K562 (cell line): Measurements from ENCODE around the gene RAP1GDS1. TPM values are rescaled to one million over a fixed set of nuclear protein-coding genes. Genes with fewer than 3 reads are reported as not detected.

Experiments
- ARID2 ChIP-seq: fragments of 450-650 bp; IDR thresholded peaks from 2 replicates; pipeline ENCODE4 v1.6.1; 2017; ENCODE audit warnings: antibody characterized with exemption, mild to moderate bottlenecking
- ARNT ChIP-seq, 2 experiments: fragments of 450-650 bp; IDR thresholded peaks; 2 replicates each; pipeline ENCODE4 v1.6.1; 2016; ENCODE audit warnings: mild to moderate bottlenecking in 1 of 2
- FOXJ3 ChIP-seq: sonication (generic); formaldehyde crosslinking; IDR thresholded peaks from 2 replicates; pipeline ENCODE4 v1.4.0; 2020; ENCODE audit warnings: mild to moderate bottlenecking, missing genetic modification reagents
- IFI16 ChIP-seq: fragments of 250-450 bp; sonication (Bioruptor Pico); IDR thresholded peaks from 2 replicates; pipeline ENCODE4 v2.1.2; 2022; ENCODE audit warnings: mild to moderate bottlenecking, inconsistent platforms
- MAZ ChIP-seq, 2 experiments: fragments of 450-650 bp in 1 of 2; sonication (generic) in 1 of 2; formaldehyde crosslinking; IDR thresholded peaks in 1 of 2; conservative IDR thresholded peaks in 1 of 2; 2 replicates each; pipeline versions ENCODE4 v1.4.0 to v1.5.0; 2020; ENCODE audit warnings: mild to moderate bottlenecking in 1 of 2, missing genetic modification reagents in 1 of 2
- NCOA4 ChIP-seq: fragments of 450-650 bp; IDR thresholded peaks from 2 replicates; pipeline ENCODE4 v1.6.1; 2018; ENCODE audit warnings: mild to moderate bottlenecking; ENCODE audit not compliant: partially characterized antibody
- PHF8 ChIP-seq: fragments of 200-600 bp; sonication (generic); IDR thresholded peaks from 2 replicates; pipeline ENCODE4 v1.6.1; 2012; ENCODE audit warnings: mixed run types, mild to moderate bottlenecking, inconsistent platforms, low read length, moderate library complexity, borderline replicate concordance
- RB1 ChIP-seq: fragments of 450-650 bp; IDR thresholded peaks from 2 replicates; pipeline ENCODE4 v1.6.1; 2017; ENCODE audit warnings: low read depth, mild to moderate bottlenecking
- RBM39 ChIP-seq: fragments of 200-400 bp; formaldehyde crosslinking; optimal IDR thresholded peaks from 2 replicates; pipeline ENCODE3; 2018; ENCODE audit warnings: low read depth, low read length
- RNF2 ChIP-seq: sonication (generic); IDR thresholded peaks from 2 replicates; pipeline ENCODE4 v1.6.1; 2016
- polyA plus RNA-seq, 8 experiments: library from polyadenylated mRNA; depleted of rRNA in 4 of 8; stranded (reverse) in 5 of 8; unstranded in 3 of 8; fragments of >200 nt; fragmentation: Nextera tagmentation in 2 of 8; fragmentation: Illumina TruSeq in 1 of 8; extraction: Ambion mirVana in 2 of 8; extraction: Trizol in 1 of 8; gene quantifications; 2 replicates each; pipeline versions ENCODE4 v1.2.1 to v1.2.3, GENCODE V29; 2011 to 2014; ENCODE audit warnings: inconsistent platforms in 1 of 8, missing spikeins in 1 of 8
- total RNA-seq, 7 experiments: library from RNA; depleted of rRNA in 6 of 7; stranded (reverse); fragments of >200 nt in 6 of 7; fragmentation: Illumina TruSeq in 2 of 7; extraction: Trizol in 2 of 7; gene quantifications; 2 replicates each; pipeline versions ENCODE4 v1.2.1 to v1.2.3, GENCODE V29; 2011 to 2021; ENCODE audit warnings: low replicate concordance in 1 of 7
- TF ChIP-seq, protein P1 (sequence below): fragments of 450-650 bp; IDR thresholded peaks from 2 replicates; pipeline ENCODE4 v1.6.1; 2016; ENCODE audit warnings: mild to moderate bottlenecking, moderate library complexity
- TF ChIP-seq, protein P2 (sequence below): fragments of 450-650 bp; formaldehyde crosslinking; IDR thresholded peaks from 2 replicates; pipeline ENCODE4 v1.4.0; 2020; ENCODE audit warnings: mild to moderate bottlenecking, moderate library complexity
- TF ChIP-seq, protein P3 (sequence below): fragments of 450-650 bp; formaldehyde crosslinking; IDR thresholded peaks from 2 replicates; pipeline ENCODE4 v1.4.0; 2022; ENCODE audit warnings: missing genetic modification characterization
- TF ChIP-seq, protein P4 (sequence below): fragments of 250-450 bp; sonication (Bioruptor Pico); IDR thresholded peaks from 2 replicates; pipeline ENCODE4 v1.5.1; 2021; ENCODE audit warnings: mild to moderate bottlenecking

The RAP1GDS1 gene
- total and polyA plus RNA-seq, 9 of the 15 experiments (the other 6 are each of a cell fraction or from before 2014, with no cell fraction given) = 27.2 to 55.6 (median 31.5) TPM

DNA sequence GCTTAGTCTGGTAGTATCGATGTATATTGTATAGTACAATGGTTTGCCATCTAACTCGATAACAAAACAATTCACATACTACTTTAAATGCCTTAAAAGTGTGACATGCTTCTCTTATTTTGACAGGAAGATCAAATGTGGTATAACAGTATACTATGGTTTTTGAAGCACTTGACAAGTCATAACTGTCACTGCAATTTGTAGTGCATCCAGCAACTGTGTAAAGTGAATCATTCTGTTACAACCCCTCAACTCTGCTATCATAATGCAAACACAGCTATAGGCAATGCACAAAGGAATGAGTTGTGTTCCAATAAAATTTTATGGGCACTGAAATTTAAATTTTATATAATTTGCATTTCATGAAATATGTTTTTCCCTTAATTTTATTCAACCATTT lies 14.0 kb downstream of the RAP1GDS1 start (continued):
- TF ChIP-seq, protein P1, sequence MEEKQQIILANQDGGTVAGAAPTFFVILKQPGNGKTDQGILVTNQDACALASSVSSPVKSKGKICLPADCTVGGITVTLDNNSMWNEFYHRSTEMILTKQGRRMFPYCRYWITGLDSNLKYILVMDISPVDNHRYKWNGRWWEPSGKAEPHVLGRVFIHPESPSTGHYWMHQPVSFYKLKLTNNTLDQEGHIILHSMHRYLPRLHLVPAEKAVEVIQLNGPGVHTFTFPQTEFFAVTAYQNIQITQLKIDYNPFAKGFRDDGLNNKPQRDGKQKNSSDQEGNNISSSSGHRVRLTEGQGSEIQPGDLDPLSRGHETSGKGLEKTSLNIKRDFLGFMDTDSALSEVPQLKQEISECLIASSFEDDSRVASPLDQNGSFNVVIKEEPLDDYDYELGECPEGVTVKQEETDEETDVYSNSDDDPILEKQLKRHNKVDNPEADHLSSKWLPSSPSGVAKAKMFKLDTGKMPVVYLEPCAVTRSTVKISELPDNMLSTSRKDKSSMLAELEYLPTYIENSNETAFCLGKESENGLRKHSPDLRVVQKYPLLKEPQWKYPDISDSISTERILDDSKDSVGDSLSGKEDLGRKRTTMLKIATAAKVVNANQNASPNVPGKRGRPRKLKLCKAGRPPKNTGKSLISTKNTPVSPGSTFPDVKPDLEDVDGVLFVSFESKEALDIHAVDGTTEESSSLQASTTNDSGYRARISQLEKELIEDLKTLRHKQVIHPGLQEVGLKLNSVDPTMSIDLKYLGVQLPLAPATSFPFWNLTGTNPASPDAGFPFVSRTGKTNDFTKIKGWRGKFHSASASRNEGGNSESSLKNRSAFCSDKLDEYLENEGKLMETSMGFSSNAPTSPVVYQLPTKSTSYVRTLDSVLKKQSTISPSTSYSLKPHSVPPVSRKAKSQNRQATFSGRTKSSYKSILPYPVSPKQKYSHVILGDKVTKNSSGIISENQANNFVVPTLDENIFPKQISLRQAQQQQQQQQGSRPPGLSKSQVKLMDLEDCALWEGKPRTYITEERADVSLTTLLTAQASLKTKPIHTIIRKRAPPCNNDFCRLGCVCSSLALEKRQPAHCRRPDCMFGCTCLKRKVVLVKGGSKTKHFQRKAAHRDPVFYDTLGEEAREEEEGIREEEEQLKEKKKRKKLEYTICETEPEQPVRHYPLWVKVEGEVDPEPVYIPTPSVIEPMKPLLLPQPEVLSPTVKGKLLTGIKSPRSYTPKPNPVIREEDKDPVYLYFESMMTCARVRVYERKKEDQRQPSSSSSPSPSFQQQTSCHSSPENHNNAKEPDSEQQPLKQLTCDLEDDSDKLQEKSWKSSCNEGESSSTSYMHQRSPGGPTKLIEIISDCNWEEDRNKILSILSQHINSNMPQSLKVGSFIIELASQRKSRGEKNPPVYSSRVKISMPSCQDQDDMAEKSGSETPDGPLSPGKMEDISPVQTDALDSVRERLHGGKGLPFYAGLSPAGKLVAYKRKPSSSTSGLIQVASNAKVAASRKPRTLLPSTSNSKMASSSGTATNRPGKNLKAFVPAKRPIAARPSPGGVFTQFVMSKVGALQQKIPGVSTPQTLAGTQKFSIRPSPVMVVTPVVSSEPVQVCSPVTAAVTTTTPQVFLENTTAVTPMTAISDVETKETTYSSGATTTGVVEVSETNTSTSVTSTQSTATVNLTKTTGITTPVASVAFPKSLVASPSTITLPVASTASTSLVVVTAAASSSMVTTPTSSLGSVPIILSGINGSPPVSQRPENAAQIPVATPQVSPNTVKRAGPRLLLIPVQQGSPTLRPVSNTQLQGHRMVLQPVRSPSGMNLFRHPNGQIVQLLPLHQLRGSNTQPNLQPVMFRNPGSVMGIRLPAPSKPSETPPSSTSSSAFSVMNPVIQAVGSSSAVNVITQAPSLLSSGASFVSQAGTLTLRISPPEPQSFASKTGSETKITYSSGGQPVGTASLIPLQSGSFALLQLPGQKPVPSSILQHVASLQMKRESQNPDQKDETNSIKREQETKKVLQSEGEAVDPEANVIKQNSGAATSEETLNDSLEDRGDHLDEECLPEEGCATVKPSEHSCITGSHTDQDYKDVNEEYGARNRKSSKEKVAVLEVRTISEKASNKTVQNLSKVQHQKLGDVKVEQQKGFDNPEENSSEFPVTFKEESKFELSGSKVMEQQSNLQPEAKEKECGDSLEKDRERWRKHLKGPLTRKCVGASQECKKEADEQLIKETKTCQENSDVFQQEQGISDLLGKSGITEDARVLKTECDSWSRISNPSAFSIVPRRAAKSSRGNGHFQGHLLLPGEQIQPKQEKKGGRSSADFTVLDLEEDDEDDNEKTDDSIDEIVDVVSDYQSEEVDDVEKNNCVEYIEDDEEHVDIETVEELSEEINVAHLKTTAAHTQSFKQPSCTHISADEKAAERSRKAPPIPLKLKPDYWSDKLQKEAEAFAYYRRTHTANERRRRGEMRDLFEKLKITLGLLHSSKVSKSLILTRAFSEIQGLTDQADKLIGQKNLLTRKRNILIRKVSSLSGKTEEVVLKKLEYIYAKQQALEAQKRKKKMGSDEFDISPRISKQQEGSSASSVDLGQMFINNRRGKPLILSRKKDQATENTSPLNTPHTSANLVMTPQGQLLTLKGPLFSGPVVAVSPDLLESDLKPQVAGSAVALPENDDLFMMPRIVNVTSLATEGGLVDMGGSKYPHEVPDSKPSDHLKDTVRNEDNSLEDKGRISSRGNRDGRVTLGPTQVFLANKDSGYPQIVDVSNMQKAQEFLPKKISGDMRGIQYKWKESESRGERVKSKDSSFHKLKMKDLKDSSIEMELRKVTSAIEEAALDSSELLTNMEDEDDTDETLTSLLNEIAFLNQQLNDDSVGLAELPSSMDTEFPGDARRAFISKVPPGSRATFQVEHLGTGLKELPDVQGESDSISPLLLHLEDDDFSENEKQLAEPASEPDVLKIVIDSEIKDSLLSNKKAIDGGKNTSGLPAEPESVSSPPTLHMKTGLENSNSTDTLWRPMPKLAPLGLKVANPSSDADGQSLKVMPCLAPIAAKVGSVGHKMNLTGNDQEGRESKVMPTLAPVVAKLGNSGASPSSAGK = no peak
- TF ChIP-seq ARID2 (no peak), RNF2 (no peak), NCOA4 (no peak), PHF8 (no peak), RB1 (no peak), MAZ (CRISPR knock-in tag; conservative IDR thresholded peaks at IDR 0.05 in 1 of 2, IDR thresholded peaks at IDR 0.05 in 1 of 2) (no peak), IFI16 (CRISPR knock-in tag) (no peak), FOXJ3 (CRISPR knock-in tag) (no peak), RBM39 (no peak), ARNT (IDR thresholded peaks at IDR 0.05) (no peak)
- TF ChIP-seq, protein P2, sequence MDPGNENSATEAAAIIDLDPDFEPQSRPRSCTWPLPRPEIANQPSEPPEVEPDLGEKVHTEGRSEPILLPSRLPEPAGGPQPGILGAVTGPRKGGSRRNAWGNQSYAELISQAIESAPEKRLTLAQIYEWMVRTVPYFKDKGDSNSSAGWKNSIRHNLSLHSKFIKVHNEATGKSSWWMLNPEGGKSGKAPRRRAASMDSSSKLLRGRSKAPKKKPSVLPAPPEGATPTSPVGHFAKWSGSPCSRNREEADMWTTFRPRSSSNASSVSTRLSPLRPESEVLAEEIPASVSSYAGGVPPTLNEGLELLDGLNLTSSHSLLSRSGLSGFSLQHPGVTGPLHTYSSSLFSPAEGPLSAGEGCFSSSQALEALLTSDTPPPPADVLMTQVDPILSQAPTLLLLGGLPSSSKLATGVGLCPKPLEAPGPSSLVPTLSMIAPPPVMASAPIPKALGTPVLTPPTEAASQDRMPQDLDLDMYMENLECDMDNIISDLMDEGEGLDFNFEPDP = no peak
- TF ChIP-seq, protein P3, sequence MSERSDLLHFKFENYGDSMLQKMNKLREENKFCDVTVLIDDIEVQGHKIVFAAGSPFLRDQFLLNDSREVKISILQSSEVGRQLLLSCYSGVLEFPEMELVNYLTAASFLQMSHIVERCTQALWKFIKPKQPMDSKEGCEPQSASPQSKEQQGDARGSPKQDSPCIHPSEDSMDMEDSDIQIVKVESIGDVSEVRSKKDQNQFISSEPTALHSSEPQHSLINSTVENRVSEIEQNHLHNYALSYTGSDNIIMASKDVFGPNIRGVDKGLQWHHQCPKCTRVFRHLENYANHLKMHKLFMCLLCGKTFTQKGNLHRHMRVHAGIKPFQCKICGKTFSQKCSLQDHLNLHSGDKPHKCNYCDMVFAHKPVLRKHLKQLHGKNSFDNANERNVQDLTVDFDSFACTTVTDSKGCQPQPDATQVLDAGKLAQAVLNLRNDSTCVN (CRISPR knock-in tag) = no peak
- TF ChIP-seq, protein P4, sequence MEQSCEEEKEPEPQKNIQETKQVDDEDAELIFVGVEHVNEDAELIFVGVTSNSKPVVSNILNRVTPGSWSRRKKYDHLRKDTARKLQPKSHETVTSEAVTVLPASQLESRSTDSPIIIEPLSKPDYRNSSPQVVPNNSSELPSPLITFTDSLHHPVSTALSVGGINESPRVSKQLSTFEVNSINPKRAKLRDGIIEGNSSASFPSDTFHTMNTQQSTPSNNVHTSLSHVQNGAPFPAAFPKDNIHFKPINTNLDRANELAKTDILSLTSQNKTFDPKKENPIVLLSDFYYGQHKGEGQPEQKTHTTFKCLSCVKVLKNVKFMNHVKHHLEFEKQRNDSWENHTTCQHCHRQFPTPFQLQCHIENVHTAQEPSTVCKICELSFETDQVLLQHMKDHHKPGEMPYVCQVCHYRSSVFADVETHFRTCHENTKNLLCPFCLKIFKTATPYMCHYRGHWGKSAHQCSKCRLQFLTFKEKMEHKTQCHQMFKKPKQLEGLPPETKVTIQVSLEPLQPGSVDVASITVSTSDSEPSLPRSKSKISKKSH (CRISPR knock-in tag) = no peak
